MM.1S (cell line): Measurements from ENCODE around the gene NEGR1.

Experiments used
- DNase-seq: peaks from one replicate; pipeline ENCODE4 v3.0.0-alpha.2; 2015
- H2AFZ ChIP-seq: fragments of 300-600 bp; sonication (generic); 2 replicates; pipeline ENCODE4 v1.6.0; 2016; ENCODE audit warnings: antibody characterized with exemption, low read length
- H3F3A ChIP-seq: fragments of 300-600 bp; sonication (generic); 2 replicates; pipeline ENCODE4 v1.6.1; 2016; ENCODE audit warnings: mild to moderate bottlenecking, antibody characterized with exemption, low read length, moderate library complexity, mixed read lengths; ENCODE audit not compliant: insufficient read depth
- H3K27ac ChIP-seq: fragments of 300-600 bp; sonication (generic); 2 replicates; pipeline ENCODE4 v1.5.1; 2016; ENCODE audit warnings: mild to moderate bottlenecking, low read length
- H3K27me3 ChIP-seq: fragments of 300-600 bp; sonication (generic); replicated peaks from 2 replicates; pipeline ENCODE4 v1.6.0; 2016; ENCODE audit warnings: low read length; ENCODE audit not compliant: insufficient read depth
- H3K36me3 ChIP-seq: fragments of 300-600 bp; sonication (generic); replicated peaks from 2 replicates; pipeline ENCODE4 v1.6.1; 2016; ENCODE audit warnings: mild to moderate bottlenecking, low read length, mixed read lengths; ENCODE audit not compliant: insufficient read depth
- H3K4me1 ChIP-seq: fragments of 300-600 bp; sonication (generic); 2 replicates; pipeline ENCODE4 v1.6.1; 2016; ENCODE audit warnings: low read length, mixed read lengths
- H3K4me2 ChIP-seq: fragments of 300-600 bp; sonication (generic); 2 replicates; pipeline ENCODE4 v1.6.0; 2016; ENCODE audit warnings: low read depth, low read length
- H3K4me3 ChIP-seq: fragments of 300-600 bp; sonication (generic); 2 replicates; pipeline ENCODE4 v1.5.1; 2016; ENCODE audit warnings: low read length, mixed read lengths
- H3K79me2 ChIP-seq: fragments of 300-600 bp; sonication (generic); 2 replicates; pipeline ENCODE4 v1.6.1; 2016; ENCODE audit warnings: mixed run types, low read length, mixed read lengths
- H3K9ac ChIP-seq: fragments of 300-600 bp; sonication (generic); 2 replicates; pipeline ENCODE4 v1.6.1; 2016; ENCODE audit warnings: low read length, mixed read lengths
- H3K9me2 ChIP-seq: fragments of 300-600 bp; sonication (generic); replicated peaks from 2 replicates; pipeline ENCODE4 v1.6.1; 2016; ENCODE audit warnings: mild to moderate bottlenecking, low read length, mixed read lengths; ENCODE audit not compliant: insufficient read depth
- H3K9me3 ChIP-seq: fragments of 300-600 bp; sonication (generic); replicated peaks from 2 replicates; pipeline ENCODE4 v1.6.1; 2016; ENCODE audit warnings: mild to moderate bottlenecking, low read length, mixed read lengths; ENCODE audit not compliant: insufficient read depth
- H4K20me1 ChIP-seq: fragments of 300-600 bp; sonication (generic); 2 replicates; pipeline ENCODE4 v1.6.1; 2016; ENCODE audit warnings: mild to moderate bottlenecking, low read length, moderate library complexity, mixed read lengths; ENCODE audit not compliant: insufficient read depth
- EZH2 ChIP-seq: fragments of 300-600 bp; sonication (generic); optimal IDR thresholded peaks from 2 replicates; pipeline ENCODE3; 2017; ENCODE audit warnings: low read depth, mild to moderate bottlenecking, antibody characterized with exemption, low read length, mixed read lengths
- EZH2phosphoT487 ChIP-seq: fragments of 300-600 bp; sonication (generic); IDR thresholded peaks from 2 replicates; pipeline ENCODE4 v1.6.1; 2018; ENCODE audit warnings: antibody characterized with exemption, low read length
- TF ChIP-seq, protein P1 (sequence below): fragments of 300-600 bp; sonication (generic); IDR thresholded peaks from 2 replicates; pipeline ENCODE4 v1.5.1; 2016; ENCODE audit warnings: antibody characterized with exemption, low read length, mixed read lengths

Gene NEGR1

DNA sequence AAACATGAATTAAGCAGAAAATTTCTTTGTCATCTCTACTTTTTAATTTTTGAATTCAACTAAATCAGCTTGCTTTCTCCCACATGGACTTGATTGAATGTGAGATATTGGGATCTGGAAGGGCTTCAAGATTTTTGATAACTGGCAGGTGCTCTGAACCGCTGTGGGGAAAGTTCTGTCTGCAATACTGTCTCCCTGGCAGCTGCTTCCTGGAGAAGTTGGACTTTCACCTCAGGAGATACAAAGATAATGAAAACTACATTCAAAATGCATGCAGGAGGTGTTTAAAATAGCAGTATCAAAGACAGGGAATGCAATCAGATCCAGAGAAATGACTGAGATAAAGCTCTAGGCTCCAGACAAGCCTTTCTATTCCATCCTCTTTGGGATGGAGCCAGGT is 338.3 kb downstream of the NEGR1 start:
- Histone ChIP-seq H3K4me1 (no peaks in the 10 kb centered on the region), H3K9me2 (no peaks in the 10 kb centered on the region), H3K9ac (no peak overlapping the region), H3K4me3 (no peak overlapping the region), H3K9me3 (no peaks in the 10 kb centered on the region), H3K27ac (no peak overlapping the region), H3K79me2 (no peaks in the 10 kb centered on the region), H3K27me3 (no peaks in the 10 kb centered on the region), H3K36me3 (no peaks in the 10 kb centered on the region), H4K20me1 (no peaks in the 10 kb centered on the region), H3K4me2 (no peak overlapping the region), H3F3A (no peaks in the 10 kb centered on the region), H2AFZ (no peak overlapping the region)
- TF ChIP-seq EZH2 (no peak), EZH2phosphoT487 (no peak)
- TF ChIP-seq, protein P1, sequence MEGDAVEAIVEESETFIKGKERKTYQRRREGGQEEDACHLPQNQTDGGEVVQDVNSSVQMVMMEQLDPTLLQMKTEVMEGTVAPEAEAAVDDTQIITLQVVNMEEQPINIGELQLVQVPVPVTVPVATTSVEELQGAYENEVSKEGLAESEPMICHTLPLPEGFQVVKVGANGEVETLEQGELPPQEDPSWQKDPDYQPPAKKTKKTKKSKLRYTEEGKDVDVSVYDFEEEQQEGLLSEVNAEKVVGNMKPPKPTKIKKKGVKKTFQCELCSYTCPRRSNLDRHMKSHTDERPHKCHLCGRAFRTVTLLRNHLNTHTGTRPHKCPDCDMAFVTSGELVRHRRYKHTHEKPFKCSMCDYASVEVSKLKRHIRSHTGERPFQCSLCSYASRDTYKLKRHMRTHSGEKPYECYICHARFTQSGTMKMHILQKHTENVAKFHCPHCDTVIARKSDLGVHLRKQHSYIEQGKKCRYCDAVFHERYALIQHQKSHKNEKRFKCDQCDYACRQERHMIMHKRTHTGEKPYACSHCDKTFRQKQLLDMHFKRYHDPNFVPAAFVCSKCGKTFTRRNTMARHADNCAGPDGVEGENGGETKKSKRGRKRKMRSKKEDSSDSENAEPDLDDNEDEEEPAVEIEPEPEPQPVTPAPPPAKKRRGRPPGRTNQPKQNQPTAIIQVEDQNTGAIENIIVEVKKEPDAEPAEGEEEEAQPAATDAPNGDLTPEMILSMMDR, result no peak
- no peak for DNase-seq

DNA sequence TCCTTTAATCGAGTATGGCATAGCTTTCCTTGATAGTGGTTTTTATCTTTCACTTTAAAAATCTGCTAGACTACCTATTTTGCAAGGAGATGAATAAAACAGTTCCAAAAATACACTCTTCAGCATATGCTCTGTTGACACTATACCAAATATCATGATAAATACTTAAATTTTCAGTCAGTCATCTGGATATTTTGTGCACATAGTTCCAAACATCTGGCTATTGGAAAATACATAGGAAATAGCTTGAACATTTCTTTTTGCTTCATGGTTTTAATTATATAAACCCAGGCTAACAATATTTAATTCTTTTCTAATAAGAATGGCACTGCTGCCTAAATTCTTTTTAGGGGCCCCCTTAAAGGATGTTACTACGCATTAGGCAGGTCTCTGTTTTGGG is 342.1 kb downstream of the NEGR1 start:
- H4K20me1 ChIP-seq, result no peaks in the 10 kb centered on the region
- no peak for TF ChIP-seq EZH2
- TF ChIP-seq, protein P1, result no peak
- TF ChIP-seq EZH2phosphoT487, result no peak
- no peak overlapping the region for H2AFZ ChIP-seq
- H3F3A ChIP-seq, result no peaks in the 10 kb centered on the region
- H3K9ac ChIP-seq, result no peak overlapping the region
- no peaks in the 10 kb centered on the region for H3K79me2 ChIP-seq
- H3K9me2 ChIP-seq, result no peaks in the 10 kb centered on the region
- no peak for DNase-seq
- no peaks in the 10 kb centered on the region for H3K9me3 ChIP-seq
- H3K4me3 ChIP-seq, result no peak overlapping the region
- no peak overlapping the region for H3K27ac ChIP-seq
- H3K4me1 ChIP-seq, result no peaks in the 10 kb centered on the region
- H3K4me2 ChIP-seq, result no peak overlapping the region
- H3K36me3 ChIP-seq, result no peaks in the 10 kb centered on the region
- H3K27me3 ChIP-seq, result no peaks in the 10 kb centered on the region

DNA sequence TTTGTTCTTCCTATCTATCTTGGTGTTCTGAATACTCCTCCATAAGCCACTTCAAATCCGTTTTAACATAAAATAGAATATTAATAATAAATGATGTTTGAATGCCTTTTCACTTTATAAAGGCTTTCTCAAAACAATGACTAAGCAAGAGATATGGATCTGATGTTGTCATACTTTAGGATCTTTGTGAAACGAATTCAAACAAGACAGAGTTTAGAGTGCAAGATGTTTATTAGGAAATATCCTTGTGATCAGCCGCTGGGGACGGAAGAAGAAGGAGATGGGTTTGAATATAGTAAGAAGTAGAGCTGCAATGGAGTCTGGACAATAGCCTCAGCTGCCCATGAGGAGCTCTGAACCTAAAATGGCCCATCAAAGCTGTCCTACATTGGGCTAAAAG is 351.8 kb downstream of the NEGR1 start:
- Histone ChIP-seq H3K4me1 (no peaks in the 10 kb centered on the region), H3K4me2 (no peak overlapping the region), H3K9ac (no peak overlapping the region), H3K27ac (no peak overlapping the region), H3K79me2 (no peaks in the 10 kb centered on the region), H3K36me3 (no peaks in the 10 kb centered on the region), H3K4me3 (no peak overlapping the region), H3K27me3 (no peaks in the 10 kb centered on the region), H3K9me2 (no peaks in the 10 kb centered on the region), H3K9me3 (no peaks in the 10 kb centered on the region), H4K20me1 (no peaks in the 10 kb centered on the region), H2AFZ (no peak overlapping the region), H3F3A (no peaks in the 10 kb centered on the region)
- no peak for DNase-seq
- TF ChIP-seq, protein P1, result no peak
- no peak for TF ChIP-seq EZH2phosphoT487
- TF ChIP-seq EZH2, result no peak
